GM19035 (cell line): ENCODE results near the gene SREK1.
A peak's percentile ranks its signal among the peaks of the same experiment; 100 is the strongest.

Experiments used
- ATAC-seq: cut with Tn5 transposase; IDR thresholded peaks from one replicate; pipeline ENCODE4 v1.9.1; 2021; ENCODE audit not compliant: unreplicated experiment

SREK1 gene

DNA sequence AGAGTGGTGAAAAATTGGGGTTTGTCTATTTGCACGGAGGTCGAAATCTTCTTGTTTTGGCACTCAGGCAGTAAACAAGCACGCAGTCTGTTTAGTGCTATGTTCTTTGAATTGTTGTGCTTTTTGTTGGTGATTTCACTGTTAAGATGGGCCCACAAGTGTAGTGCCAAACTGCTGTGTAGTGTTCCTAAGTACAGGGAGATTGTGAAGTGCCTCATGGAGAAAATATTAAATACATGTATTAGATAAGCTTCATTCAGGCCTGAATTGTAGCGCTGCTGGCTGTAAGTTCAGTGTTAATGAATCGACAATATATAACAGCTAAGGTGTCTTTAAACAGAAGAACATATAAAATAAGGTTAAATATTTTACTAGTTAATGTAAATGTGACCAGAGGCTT, 17.3 kb downstream of the SREK1 start:
- no peak for ATAC-seq

DNA sequence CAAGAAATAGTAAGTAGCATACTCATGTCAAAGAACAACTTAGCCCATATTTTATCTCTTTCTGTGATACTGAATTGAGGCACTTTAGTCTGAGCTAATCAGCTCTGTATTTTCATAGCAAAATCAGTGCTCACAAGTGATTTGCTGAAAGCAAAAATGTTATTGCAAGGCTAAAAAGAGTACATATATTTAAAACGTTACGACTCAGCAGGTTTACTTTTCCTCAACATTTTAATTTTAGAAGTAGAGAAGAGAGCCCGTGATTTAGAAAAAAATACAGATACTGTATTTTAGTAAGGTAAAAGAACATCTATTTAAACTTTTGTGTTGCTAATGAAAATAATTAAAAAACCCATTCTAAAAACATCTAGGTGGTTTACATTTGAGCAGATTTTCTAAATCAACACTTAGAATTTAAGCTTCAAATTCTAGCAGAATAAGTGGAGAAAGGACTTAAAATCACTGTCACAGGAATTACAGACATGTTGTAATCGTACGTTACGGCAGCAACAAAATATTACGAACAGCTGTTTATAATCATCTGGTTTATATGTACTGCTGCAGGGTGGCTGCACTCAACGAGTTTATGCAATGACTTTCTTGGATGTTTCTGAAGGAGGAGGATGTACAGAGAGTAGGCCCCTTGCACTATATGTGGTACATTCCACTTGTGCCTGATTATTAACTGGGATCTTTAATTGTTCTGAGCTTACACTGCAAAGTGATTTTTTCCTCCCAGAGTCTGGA, 20.1 kb downstream of the SREK1 start:
- ATAC-seq: no peak

DNA sequence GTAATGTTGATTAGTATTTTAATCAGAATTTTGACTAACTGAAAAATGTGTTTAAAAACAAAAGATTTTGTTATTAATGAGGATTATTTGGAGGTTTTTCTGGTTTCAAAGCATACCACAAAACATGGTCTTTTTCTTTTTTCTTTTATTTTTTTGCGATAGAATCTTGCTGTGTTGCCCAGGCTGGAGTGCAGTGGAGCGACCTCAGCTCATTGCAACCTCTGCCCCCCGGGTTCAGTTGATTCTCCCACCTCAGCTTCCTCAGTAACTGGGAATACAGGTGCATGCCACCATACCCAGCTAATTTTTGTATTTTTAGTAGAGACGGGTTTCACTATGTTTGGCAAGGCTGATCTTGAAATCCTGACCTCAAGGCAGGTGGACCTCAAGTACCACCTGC, 24.1 kb downstream of the SREK1 start:
- no peak for ATAC-seq

DNA sequence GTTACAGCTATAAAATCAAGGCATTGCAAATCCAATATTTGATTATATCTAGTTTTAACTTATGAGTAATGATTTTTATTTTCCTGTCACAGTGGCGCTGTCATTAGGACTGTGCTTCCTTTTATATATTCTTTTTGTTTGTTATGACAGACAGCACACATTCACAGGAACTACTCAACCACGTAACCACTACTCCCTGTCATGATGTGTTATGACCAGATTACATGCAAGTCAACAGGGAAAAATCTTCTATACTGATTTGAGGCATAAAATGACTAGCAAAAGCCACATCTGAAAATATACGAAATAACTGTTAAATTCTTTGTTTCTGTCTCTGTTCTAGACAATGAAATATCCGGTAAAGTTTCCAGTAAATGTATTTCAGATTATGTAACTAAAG, 25.4 kb downstream of the SREK1 start:
- ATAC-seq: no peak

DNA sequence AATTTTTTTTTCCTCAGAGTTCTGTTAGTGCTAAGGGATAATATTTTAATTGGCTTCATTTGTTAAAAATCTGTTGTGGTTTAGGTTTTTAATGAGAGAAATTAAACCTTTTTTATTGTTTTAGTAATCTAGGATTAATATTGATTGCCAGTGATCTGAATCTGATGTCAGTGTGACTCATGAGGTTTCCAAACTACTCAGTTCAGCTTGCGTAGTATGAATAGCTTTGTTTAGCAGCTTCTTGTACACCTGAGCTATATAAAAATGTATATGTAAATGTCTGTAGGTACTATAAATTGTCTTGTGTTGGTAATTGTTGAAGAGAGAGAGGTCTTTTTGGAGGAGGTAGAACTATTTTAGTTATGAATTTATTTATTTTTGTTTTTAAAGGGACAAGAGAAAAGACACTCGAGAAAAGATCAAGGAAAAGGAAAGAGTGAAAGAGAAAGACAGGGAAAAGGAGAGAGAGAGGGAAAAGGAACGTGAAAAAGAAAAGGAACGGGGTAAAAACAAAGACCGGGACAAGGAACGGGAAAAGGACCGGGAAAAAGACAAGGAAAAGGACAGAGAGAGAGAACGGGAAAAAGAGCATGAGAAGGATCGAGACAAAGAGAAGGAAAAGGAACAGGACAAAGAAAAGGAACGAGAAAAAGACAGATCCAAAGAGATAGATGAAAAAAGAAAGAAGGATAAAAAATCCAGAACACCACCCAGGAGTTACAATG, 26.3 kb downstream of the SREK1 start:
- ATAC-seq: no peak

DNA sequence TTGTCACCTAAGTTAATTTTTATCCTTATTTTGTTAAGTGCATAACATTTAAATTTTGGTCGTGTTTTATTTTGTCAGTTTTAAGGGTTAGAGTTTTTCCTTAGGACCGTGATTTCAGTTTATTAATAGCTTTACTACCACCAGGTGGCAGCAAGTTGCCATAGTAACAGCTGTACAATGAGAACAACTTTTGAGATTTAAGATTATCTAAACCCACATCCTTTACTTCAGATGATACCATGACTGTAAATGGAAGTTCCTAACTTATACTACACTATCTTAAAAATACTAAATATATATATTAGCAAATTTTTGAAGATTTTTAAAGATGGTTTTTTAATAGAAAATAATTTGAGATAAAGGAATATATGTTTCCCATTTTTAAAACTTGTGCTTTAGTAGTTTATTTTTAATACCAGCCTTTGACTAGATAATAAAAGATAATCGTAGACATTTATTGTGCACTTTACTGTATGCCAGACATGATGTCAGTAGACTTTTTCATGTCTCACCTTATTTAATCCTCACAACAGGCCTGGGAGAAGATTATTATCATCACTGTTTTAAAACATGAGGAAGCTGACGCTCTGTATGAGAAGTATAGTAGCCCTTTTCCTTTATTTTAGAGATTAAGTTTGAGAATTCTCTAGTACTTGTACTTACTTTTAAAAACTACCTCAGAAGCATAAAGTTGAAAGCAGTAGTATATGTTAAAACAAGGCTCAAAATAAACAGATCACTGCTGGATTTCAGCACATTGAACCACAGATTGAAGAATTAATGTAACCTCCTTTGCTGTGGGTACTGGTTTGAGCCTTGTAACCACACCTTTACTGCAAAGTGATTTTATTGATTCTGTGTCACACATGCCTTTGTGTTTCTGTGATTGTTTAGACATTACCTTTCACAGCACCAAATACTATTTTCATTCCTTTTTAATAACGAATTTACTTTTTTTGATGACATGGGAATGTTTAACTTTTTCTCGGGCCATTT, 27.5 kb downstream of the SREK1 start:
- peak; percentile 64 for ATAC-seq

DNA sequence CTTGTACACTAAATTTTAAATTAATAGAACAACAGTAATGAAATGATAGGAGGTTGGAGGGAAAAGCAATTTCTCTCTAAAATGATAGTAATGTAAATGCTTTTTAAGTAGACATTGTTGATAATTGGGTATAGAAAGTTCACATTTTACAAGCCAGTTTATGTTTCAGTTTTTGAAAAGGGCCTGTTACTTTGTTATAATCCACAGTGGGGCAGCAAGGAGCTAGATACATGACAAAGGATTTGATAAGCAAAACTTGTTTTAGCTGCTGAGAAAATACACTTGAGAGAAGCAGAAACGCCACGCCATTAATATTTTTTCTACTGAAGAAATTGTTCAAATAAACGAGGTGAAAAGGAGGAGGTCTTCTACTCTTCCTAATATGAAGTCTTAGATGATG, 30.2 kb downstream of the SREK1 start:
- ATAC-seq: no peak

DNA sequence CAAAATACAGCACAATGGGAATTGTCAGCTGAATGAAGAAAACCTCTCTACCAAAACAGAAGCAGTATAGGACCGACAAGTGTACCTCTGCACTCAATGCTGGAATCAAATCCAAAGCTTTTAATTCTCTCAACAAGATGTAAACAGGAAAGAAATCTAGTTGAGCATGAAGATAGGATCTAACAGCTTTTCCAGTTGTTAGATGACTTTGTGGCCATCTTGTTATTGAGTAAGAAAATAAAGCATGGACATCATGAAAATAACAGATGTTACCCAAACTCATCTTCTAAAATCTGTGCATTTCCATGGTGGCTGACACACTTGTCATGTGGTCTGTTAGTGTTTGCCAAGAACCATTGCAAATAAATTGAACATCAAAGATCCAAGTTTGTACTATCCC, 34.7 kb downstream of the SREK1 start:
- ATAC-seq: no peak

DNA sequence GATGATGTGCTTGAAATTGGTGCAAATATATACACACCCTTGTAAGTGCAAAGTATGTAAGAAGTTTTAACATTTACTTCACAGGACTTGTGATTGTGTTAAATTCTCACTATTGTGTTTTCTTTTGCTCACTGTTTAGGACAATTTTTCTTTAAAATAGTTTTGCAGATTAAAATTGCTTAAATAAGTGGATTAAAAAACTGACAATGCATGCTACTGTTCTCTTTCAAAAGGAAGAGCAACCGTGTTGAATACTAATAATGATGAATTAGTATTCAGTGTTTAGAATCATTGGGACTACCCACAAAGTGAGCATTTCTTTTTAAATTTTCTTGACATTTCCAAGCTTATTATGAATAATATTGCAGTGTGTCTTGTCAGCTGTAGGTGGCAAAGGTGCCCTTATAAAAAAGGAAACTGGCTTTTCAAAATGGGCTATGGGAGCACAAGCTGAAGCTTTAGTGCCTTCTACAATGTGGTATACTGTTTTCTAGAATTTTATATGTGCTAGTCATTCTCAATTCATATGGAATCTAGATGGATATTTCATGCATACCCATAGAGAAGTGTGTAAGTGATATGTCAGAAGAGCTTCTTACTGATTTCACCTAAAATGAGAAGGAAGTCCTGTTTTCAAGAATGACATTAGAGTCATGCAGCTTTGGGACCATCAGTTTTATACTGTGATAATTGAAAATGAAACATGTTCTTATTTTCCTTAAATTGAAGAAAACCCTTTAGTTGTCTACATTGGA, 35.4 kb downstream of the SREK1 start:
- ATAC-seq: no peak

DNA sequence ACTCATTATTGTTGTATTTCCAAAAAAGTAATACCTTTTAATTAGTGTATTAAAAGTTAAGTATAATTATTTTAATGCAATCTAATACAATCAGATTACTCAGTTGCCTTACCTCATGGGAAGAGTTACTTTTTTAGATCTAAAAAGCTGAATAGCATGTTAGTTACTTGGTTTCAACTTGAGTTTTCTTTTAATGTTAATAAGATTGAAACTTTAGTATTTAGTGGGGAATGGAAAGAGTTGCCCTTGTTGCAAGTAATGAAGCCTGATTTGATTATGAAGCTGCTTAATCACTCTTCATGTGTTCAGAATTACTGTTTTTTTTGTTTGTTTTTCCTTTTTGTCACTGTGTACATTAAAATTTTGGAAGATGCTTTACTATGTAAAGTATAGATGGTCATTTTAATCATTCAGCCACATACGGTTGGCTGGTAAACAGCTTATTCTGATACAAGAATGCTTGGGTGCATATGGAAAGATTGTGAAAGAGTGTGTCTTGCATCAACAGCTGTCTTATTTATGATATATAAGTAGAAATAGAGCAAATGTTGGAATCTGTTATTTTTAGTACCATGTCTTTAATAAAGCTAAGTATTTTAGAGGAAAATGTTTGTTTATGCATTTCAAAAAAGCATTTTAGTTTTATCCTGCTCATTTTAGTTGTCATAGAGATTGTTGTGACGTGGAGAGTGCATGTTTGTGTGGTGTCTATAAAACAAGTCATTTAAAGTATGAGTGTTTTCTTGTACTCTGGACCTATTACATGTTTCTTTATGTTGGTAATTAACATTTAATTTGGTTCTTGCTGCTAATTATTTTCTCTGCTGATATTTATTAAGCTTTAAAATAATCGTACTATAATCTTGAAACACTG, 36.4 kb downstream of the SREK1 start:
- ATAC-seq: no peak

DNA sequence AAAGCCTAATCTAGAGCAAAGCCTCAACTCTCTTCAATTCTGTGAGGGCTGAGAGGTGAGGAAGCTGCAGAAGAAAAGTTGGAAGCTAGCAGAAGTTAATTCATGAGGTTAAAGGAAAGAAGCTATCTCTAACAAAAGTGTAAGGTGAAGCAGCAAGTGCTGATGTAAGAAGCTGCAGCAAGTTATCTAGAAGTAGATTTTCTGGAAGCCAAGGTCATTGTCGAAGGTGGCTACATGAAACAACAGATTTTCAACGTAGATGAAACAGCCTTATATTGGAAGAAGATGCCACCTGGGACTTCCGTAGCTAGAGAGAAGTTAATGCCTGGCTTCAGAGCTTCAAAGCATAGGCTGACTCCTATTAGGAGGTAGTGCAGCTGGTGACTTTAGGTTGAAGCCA, 42.0 kb downstream of the SREK1 start:
- no peak for ATAC-seq

DNA sequence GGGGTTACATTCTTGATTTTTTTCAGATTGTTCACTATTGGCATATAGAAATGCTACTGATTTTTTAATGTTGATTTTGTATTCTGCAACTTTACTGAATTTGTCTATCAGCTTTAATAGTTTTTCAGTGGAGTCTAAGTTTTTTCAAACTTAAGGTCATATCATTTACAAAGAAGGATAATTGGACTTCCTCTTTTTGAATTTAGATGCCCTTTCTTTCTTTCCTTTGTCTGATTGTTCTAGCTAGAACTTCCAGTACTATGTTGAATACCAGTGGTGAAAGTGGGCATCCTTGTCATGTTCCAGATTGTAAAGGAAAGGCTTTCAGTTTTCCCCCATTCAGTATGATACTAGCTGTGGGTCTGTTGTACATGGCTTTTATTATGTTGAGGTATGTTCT, 49.3 kb downstream of the SREK1 start:
- ATAC-seq: no peak

DNA sequence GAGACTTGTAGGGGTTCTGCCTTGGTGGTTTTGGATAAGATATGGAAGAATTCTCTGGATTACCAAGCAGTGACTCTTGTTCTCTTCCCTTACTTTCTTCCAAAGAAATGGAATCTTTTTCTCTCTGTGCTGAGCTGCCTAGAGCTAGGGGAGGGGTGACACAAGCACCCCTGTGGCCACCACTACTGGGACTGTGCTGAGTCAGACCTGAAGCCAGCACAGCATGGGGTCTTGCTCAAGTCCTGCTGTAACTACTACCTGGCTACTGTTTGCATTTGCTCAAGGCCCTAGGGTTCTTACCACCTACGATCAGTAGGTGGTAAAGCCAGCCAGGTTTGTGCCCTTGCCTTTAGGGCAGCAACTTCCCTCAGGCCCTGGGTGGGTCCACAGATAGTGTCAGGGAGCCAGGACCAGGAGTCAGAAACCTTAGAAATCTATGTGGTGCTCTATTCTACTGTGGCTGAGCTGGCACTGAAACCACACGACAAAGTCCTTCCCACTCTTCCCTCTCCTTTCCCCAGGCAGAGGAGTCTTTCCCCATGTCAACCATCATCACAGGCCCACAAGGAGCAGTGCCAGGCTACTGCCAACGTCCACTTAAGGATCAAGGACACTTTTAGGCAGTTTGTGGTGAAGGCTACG, 53.8 kb downstream of the SREK1 start:
- no peak for ATAC-seq

DNA sequence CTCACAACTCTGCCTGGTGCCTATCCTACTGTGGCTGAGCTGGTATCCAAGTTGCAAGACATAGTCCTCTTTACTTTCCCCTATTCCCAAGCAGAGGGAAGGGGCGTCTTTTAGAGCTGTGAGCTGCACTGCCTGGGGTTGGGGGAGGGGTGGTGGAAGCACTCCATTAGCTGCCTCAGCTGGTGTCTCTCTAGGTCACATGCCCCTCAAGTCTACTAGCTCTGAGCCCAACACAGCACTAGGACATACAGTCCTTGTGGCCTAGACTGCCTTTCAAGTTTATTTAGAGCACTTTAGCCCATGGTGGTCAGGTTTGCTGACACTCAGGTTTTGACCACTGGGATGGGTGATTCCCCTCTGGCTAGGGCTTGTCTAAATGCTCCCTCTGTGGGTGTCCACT, 54.7 kb downstream of the SREK1 start:
- no peak for ATAC-seq

DNA sequence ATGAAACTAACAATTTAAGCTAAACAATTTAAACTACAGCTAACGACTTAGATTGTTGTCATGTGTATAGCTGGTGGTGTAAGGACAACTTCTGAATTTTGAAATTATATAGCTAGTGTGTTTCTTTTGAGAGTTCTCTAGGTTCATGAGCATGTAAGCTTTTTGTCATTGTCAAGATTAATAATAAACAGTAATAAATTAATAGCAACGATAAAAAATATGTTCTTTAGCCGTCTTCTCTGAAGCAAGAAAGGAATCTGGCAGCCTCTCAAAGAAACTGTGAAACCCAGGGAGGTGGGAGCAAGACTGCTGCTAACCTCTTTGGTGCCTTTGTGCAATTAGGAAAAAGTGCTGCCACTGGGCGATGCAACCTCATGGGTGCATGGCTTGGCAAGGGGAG, 59.4 kb downstream of the SREK1 start:
- no peak for ATAC-seq

DNA sequence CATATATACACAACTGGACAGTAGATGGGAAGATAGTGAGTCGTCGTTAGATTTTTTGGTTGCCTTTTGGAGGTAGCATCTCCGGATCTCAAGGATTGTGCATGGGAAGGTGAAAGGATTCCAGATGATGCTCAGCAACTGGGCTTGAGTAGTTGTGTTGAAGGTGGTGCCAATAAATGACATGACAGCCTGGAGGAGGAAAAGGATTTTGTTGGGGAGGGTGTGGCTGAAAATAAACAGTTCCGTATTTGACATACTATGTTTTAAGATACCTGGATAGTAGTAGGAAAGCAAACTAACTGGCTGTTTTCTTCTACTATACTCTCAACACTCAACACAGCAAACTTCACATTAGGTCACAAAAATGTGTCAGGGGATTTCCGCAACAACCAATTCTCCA, 62.4 kb downstream of the SREK1 start:
- no peak for ATAC-seq

DNA sequence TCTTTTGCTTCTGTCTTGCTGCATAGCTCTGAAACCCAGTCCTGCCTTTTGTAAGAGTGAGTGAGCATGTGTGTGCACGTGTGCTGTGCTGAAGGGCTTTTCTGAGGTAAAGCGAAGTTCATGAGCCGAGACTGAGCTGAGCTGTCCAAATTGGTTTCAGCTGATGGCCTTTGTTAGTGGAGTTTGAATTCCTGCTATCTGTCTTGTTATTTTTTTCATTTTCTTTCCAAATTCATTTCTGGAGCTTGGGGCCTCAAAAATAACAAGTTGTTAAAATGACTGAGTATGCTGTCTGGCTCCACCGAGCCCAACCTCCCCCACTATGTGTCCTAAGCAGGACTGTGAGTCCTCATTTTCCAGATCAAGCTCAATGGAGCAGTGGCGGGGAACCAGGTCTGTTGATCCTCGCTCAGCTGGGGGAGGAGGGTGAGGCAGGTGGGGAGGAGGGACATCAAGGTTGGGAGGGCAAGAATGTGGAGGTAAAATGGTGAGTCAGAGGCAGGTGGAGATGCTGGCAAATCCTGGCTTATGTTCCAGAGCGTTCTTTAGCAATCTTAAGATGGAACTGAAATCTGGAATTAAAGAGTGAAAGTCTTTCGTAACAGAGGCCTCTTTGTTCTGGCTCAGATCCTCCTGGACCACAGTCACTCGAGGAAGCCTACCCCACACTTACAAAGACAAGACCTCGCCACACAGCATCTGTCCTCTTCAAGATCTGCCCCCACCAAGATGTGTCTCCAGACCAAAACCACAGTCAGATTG, 63.9 kb downstream of the SREK1 start:
- no peak for ATAC-seq

DNA sequence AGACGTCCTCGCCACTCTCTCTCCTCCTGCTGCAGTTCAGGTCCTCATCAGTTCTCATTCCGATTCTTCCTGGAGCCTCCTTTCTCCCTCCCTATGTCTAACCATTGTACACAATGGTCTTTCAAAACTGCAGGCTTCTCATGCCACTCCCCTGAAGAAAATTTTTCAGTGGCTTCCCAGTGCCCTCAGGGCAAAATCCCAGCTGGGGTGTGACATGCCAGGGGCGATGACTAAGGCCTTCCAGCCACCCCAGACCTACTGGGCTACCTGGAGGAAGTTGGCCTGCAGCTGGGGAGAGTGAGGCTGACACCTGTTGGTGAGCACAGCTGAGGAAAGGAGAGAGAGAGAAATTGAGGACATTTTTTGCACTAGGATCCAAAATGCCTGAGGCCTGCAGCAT, 65.2 kb downstream of the SREK1 start:
- ATAC-seq: no peak

DNA sequence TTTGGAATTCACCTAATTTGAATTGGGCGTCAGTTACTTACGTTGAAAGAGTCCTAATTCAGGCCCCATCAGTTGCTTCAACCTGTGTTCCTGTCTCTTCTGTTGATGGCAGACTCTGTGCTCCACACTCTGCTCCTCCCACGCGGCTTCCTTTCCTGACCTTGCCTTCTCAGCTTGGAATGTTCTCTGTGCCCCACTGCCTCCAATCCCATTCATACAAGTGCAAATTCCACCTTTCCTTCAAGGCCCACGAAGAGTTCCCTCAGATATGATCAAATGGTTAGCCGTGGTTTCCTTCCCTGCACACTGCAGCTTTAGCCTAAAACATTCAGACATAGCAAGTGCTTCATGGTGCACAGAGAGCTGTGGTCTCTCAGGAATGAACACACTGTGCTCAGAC, 65.7 kb downstream of the SREK1 start:
- no peak for ATAC-seq
